Measurements from ENCODE around the gene USP54.

The USP54 gene

GRCh38 chr10:73485320-73485719 is 105.8 kb downstream of the USP54 start:
- no peaks in the 10 kb centered on the region for H3K36me3 ChIP-seq (ENCODE audit: control insufficient read depth, insufficient read depth, low read length)
- no peaks in the 10 kb centered on the region for H3K9me3 ChIP-seq (ENCODE audit: control insufficient read depth, low read length)
- DNase-seq: no peak
- H3K4me1 ChIP-seq (ENCODE audit: control insufficient read depth, insufficient read depth, low read length, poor library complexity, severe bottlenecking): no peaks in the 10 kb centered on the region
- H3K27me3 ChIP-seq (replicated peaks; ENCODE audit: control insufficient read depth, insufficient read depth, low read length, poor library complexity, severe bottlenecking): no peaks in the 10 kb centered on the region
- H3K4me3 ChIP-seq (ENCODE audit: insufficient read depth, low read depth, low read length, poor library complexity, severe bottlenecking): no peak overlapping the region
- no peak overlapping the region for H3K27ac ChIP-seq (ENCODE audit: insufficient read depth, low read length, poor library complexity, severe bottlenecking)

- no peak for DNase-seq
- Histone ChIP-seq H3K4me3 (ENCODE audit: insufficient read depth, low read depth, low read length, poor library complexity, severe bottlenecking) (no peak overlapping the region), H3K4me1 (ENCODE audit: control insufficient read depth, insufficient read depth, low read length, poor library complexity, severe bottlenecking) (no peaks in the 10 kb centered on the region), H3K36me3 (ENCODE audit: control insufficient read depth, insufficient read depth, low read length) (peaks cover 21% of the 10 kb centered on the region), H3K9me3 (ENCODE audit: control insufficient read depth, low read length) (no peaks in the 10 kb centered on the region), H3K27me3 (replicated peaks; ENCODE audit: control insufficient read depth, insufficient read depth, low read length, poor library complexity, severe bottlenecking) (no peaks in the 10 kb centered on the region), H3K27ac (ENCODE audit: insufficient read depth, low read length, poor library complexity, severe bottlenecking) (no peak overlapping the region)
Measured at GRCh38 chr10:73480158-73480557, 111.0 kb downstream of the USP54 start.

GRCh38 chr10:73478636-73479035 is 112.5 kb downstream of the USP54 start:
- no peaks in the 10 kb centered on the region for H3K9me3 ChIP-seq (ENCODE audit: control insufficient read depth, low read length)
- no peak for DNase-seq
- H3K4me3 ChIP-seq (ENCODE audit: insufficient read depth, low read depth, low read length, poor library complexity, severe bottlenecking): no peak overlapping the region
- H3K27ac ChIP-seq (ENCODE audit: insufficient read depth, low read length, poor library complexity, severe bottlenecking): no peak overlapping the region
- no peaks in the 10 kb centered on the region for H3K27me3 ChIP-seq (replicated peaks; ENCODE audit: control insufficient read depth, insufficient read depth, low read length, poor library complexity, severe bottlenecking)
- peaks cover 28% of the 10 kb centered on the region for H3K36me3 ChIP-seq (ENCODE audit: control insufficient read depth, insufficient read depth, low read length)
- no peaks in the 10 kb centered on the region for H3K4me1 ChIP-seq (ENCODE audit: control insufficient read depth, insufficient read depth, low read length, poor library complexity, severe bottlenecking)

- Histone ChIP-seq H3K4me3 (ENCODE audit: insufficient read depth, low read depth, low read length, poor library complexity, severe bottlenecking) (no peak overlapping the region), H3K36me3 (ENCODE audit: control insufficient read depth, insufficient read depth, low read length) (peaks cover 50% of the 10 kb centered on the region), H3K4me1 (ENCODE audit: control insufficient read depth, insufficient read depth, low read length, poor library complexity, severe bottlenecking) (no peaks in the 10 kb centered on the region), H3K27me3 (replicated peaks; ENCODE audit: control insufficient read depth, insufficient read depth, low read length, poor library complexity, severe bottlenecking) (no peaks in the 10 kb centered on the region), H3K9me3 (ENCODE audit: control insufficient read depth, low read length) (no peaks in the 10 kb centered on the region), H3K27ac (ENCODE audit: insufficient read depth, low read length, poor library complexity, severe bottlenecking) (no peak overlapping the region)
- no peak for DNase-seq
Measured at GRCh38 chr10:73471226-73471625, 119.9 kb downstream of the USP54 start.

GRCh38 chr10:73469579-73469978 is 121.6 kb downstream of the USP54 start:
- no peaks in the 10 kb centered on the region for H3K9me3 ChIP-seq (ENCODE audit: control insufficient read depth, low read length)
- H3K4me1 ChIP-seq (ENCODE audit: control insufficient read depth, insufficient read depth, low read length, poor library complexity, severe bottlenecking): no peaks in the 10 kb centered on the region
- DNase-seq: no peak
- H3K36me3 ChIP-seq (ENCODE audit: control insufficient read depth, insufficient read depth, low read length): peaks cover 52% of the 10 kb centered on the region
- H3K27me3 ChIP-seq (replicated peaks; ENCODE audit: control insufficient read depth, insufficient read depth, low read length, poor library complexity, severe bottlenecking): no peaks in the 10 kb centered on the region
- H3K27ac ChIP-seq (ENCODE audit: insufficient read depth, low read length, poor library complexity, severe bottlenecking): no peak overlapping the region
- H3K4me3 ChIP-seq (ENCODE audit: insufficient read depth, low read depth, low read length, poor library complexity, severe bottlenecking): no peak overlapping the region

- peaks cover 49% of the 10 kb centered on the region for H3K36me3 ChIP-seq (ENCODE audit: control insufficient read depth, insufficient read depth, low read length)
- no peak overlapping the region for H3K4me3 ChIP-seq (ENCODE audit: insufficient read depth, low read depth, low read length, poor library complexity, severe bottlenecking)
Measured at GRCh38 chr10:73467206-73467605, 123.9 kb downstream of the USP54 start.

GRCh38 chr10:73465978-73466726 is 125.0 kb downstream of the USP54 start:
- no peak for DNase-seq
- Histone ChIP-seq H3K4me1 (ENCODE audit: control insufficient read depth, insufficient read depth, low read length, poor library complexity, severe bottlenecking) (no peaks in the 10 kb centered on the region), H3K27me3 (replicated peaks; ENCODE audit: control insufficient read depth, insufficient read depth, low read length, poor library complexity, severe bottlenecking) (no peaks in the 10 kb centered on the region), H3K9me3 (ENCODE audit: control insufficient read depth, low read length) (no peaks in the 10 kb centered on the region), H3K4me3 (ENCODE audit: insufficient read depth, low read depth, low read length, poor library complexity, severe bottlenecking) (no peak overlapping the region), H3K27ac (ENCODE audit: insufficient read depth, low read length, poor library complexity, severe bottlenecking) (no peak overlapping the region), H3K36me3 (ENCODE audit: control insufficient read depth, insufficient read depth, low read length) (peaks cover 43% of the 10 kb centered on the region)

More at GRCh38 chr10:73467206-73467605, 123.9 kb downstream of the USP54 start:
- H3K27ac ChIP-seq (ENCODE audit: insufficient read depth, low read length, poor library complexity, severe bottlenecking): no peak overlapping the region
- H3K27me3 ChIP-seq (replicated peaks; ENCODE audit: control insufficient read depth, insufficient read depth, low read length, poor library complexity, severe bottlenecking): no peaks in the 10 kb centered on the region
- H3K9me3 ChIP-seq (ENCODE audit: control insufficient read depth, low read length): no peaks in the 10 kb centered on the region
- H3K4me1 ChIP-seq (ENCODE audit: control insufficient read depth, insufficient read depth, low read length, poor library complexity, severe bottlenecking): no peaks in the 10 kb centered on the region
- no peak for DNase-seq

- H3K4me1 ChIP-seq (ENCODE audit: control insufficient read depth, insufficient read depth, low read length, poor library complexity, severe bottlenecking): no peaks in the 10 kb centered on the region
- no peaks in the 10 kb centered on the region for H3K27me3 ChIP-seq (replicated peaks; ENCODE audit: control insufficient read depth, insufficient read depth, low read length, poor library complexity, severe bottlenecking)
- no peak overlapping the region for H3K27ac ChIP-seq (ENCODE audit: insufficient read depth, low read length, poor library complexity, severe bottlenecking)
- peaks cover 14% of the 10 kb centered on the region for H3K36me3 ChIP-seq (ENCODE audit: control insufficient read depth, insufficient read depth, low read length)
- no peak overlapping the region for H3K4me3 ChIP-seq (ENCODE audit: insufficient read depth, low read depth, low read length, poor library complexity, severe bottlenecking)
- no peaks in the 10 kb centered on the region for H3K9me3 ChIP-seq (ENCODE audit: control insufficient read depth, low read length)
- DNase-seq: no peak
Measured at GRCh38 chr10:73460897-73461296, 130.2 kb downstream of the USP54 start.

GRCh38 chr10:73459683-73460314 is 131.3 kb downstream of the USP54 start:
- H3K27ac ChIP-seq (ENCODE audit: insufficient read depth, low read length, poor library complexity, severe bottlenecking): no peak overlapping the region
- H3K9me3 ChIP-seq (ENCODE audit: control insufficient read depth, low read length): no peaks in the 10 kb centered on the region
- no peaks in the 10 kb centered on the region for H3K27me3 ChIP-seq (replicated peaks; ENCODE audit: control insufficient read depth, insufficient read depth, low read length, poor library complexity, severe bottlenecking)
- DNase-seq: no peak
- H3K4me1 ChIP-seq (ENCODE audit: control insufficient read depth, insufficient read depth, low read length, poor library complexity, severe bottlenecking): no peaks in the 10 kb centered on the region
- H3K4me3 ChIP-seq (ENCODE audit: insufficient read depth, low read depth, low read length, poor library complexity, severe bottlenecking): no peak overlapping the region
- peaks cover 6% of the 10 kb centered on the region for H3K36me3 ChIP-seq (ENCODE audit: control insufficient read depth, insufficient read depth, low read length)

- Histone ChIP-seq H3K27me3 (replicated peaks; ENCODE audit: control insufficient read depth, insufficient read depth, low read length, poor library complexity, severe bottlenecking) (no peaks in the 10 kb centered on the region), H3K4me1 (ENCODE audit: control insufficient read depth, insufficient read depth, low read length, poor library complexity, severe bottlenecking) (no peaks in the 10 kb centered on the region), H3K36me3 (ENCODE audit: control insufficient read depth, insufficient read depth, low read length) (peaks cover 14% of the 10 kb centered on the region), H3K9me3 (ENCODE audit: control insufficient read depth, low read length) (no peaks in the 10 kb centered on the region), H3K27ac (ENCODE audit: insufficient read depth, low read length, poor library complexity, severe bottlenecking) (no peak overlapping the region), H3K4me3 (ENCODE audit: insufficient read depth, low read depth, low read length, poor library complexity, severe bottlenecking) (no peak overlapping the region)
- no peak for DNase-seq
Measured at GRCh38 chr10:73456187-73456890, 134.8 kb downstream of the USP54 start.

Measured in effector memory CD4-positive, alpha-beta T cell (primary cell).